ENCODE measurements around the gene KIT.

The KIT gene

DNA sequence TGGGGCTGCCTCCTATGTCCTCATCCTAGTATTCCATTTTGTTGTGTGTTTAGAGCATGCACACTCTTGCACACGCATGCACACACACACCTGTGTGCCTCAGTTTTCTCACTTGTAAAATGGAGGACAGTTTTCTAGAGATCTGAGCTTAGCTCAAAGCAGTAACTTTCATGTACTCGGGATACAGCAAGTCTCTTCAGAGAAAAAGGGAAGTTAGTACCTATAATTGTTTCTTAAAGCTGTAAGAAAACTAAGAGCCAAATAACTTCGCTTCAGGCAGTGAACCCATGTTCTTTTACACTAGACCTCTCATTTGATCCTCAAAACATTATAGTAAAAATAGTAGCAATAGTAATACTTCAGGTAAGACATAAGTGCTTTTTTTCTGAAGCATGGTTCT lies 49.6 kb downstream of the KIT start:
- no peak for DNase-seq

GRCh38 chr4:54708339-54709279 lies 50.9 kb downstream of the KIT start:
- DNase-seq, result no peak

GRCh38 chr4:54709400-54709799 lies 51.6 kb downstream of the KIT start:
- no peak for DNase-seq

- no peak for DNase-seq
Measured at GRCh38 chr4:54712206-54712605, 54.4 kb downstream of the KIT start.

GRCh38 chr4:54714631-54715030 lies 56.9 kb downstream of the KIT start:
- DNase-seq, result no peak

GRCh38 chr4:54716478-54717065 lies 58.8 kb downstream of the KIT start:
- DNase-seq, result no peak

- DNase-seq, result no peak
Measured at GRCh38 chr4:54717694-54718093, 59.9 kb downstream of the KIT start.

DNA sequence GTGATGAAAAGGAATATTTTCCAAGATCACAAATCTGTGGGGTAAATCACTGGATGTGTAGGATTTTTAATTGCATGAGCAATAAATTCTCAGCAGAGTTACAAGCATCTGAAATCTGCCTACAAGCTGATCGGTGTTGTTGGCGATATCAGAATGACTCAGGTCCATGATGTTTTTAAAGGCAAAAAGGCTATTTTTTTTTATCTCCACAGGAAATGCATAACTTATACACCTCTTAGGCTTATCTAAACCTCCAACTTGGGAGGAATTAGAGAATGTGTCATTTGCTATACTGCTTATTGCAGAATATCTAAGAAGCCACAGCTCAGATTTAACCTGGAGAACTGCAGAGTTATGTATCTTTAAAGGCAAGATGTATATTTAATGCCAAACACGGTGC lies 61.6 kb downstream of the KIT start:
- DNase-seq, result no peak

DNA sequence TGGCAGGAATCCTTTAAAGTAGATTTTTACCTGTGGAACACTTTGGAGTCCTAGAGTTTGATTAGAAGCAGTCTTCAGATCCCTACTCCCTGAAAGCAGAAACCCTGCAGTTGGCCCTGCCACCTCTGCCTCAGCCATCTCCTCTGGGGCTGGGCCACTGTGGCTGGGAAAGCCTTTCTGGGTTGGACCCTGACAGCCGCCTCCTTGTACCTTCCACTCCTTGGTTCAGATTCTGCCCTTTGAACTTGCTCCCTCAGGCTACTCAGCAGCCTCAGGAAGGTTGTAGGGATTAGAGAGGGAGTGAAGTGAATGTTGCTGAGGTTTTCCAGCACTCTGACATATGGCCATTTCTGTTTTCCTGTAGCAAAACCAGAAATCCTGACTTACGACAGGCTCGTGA lies 65.5 kb downstream of the KIT start:
- DNase-seq, result no peak

DNA sequence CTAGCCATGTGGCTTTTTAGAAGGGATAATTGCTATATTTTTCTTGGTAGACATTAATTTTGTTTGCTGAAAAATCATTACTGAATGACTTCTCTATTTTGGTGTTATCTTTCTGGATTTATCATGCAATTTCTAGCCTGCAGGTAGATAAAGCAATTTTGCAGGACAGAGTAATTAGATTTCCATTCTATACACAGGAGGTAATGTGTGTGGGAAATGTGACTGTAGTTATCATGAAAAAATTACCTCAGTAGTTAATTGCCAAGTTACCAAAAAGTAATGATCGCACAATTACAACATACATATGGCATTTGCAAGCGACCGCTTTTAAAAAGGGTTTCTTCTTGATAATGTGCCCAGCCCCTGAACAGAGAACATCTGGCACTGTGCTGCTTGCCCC lies 66.1 kb downstream of the KIT start:
- DNase-seq, result no peak

- DNase-seq, result no peak
Measured at GRCh38 chr4:54726907-54727306, 69.2 kb downstream of the KIT start.

DNA sequence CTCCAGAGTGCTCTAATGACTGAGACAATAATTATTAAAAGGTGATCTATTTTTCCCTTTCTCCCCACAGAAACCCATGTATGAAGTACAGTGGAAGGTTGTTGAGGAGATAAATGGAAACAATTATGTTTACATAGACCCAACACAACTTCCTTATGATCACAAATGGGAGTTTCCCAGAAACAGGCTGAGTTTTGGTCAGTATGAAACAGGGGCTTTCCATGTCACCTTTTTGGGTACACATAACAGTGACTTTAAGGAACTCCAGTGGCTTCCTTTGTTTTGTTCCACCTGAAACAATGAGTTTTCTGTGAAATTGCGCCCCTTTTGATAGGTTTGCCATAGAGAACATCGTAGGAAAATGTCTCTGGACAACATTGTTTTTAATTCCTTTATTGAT lies 69.6 kb downstream of the KIT start:
- no peak for DNase-seq

DNA sequence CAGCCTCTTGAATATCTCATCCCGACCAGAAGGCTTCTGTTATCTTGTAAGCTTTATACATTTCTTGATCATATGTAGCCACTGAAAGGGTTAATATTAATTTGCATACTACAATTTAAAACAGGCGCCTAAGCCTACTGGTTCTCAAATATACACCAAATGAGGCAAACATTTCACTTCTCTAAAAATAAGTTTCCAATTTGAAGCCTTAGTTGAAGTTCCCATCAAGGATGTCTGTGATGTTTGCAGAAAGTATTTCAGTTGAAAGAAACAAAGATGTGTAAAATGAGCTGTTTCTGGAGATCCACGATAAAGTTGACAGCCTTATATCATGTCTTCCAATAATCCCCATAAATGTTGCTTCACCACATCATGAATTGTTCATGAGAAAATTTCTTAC lies 70.6 kb downstream of the KIT start:
- DNase-seq, result no peak

GRCh38 chr4:54729256-54729655 lies 71.5 kb downstream of the KIT start:
- DNase-seq, result no peak

DNA sequence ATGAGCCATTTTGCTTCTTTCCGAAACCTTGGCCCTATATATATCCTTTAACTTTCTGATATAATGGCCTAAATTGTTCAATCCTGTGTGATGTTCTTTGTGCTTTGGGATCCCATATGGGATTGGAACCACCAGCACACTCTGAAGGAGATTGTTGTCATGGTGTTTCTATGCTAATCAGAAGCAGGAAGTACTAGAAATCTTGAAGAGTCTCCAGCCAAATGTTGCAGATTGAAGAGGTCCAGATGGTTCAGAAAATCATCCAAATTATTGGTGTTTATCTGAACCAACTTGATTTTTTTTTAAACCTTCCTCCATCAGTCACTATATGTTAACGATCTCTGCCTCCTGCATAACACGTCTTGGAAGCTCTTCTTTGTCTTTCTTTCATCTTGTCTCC lies 72.8 kb downstream of the KIT start:
- DNase-seq, result peak; percentile 3

DNA sequence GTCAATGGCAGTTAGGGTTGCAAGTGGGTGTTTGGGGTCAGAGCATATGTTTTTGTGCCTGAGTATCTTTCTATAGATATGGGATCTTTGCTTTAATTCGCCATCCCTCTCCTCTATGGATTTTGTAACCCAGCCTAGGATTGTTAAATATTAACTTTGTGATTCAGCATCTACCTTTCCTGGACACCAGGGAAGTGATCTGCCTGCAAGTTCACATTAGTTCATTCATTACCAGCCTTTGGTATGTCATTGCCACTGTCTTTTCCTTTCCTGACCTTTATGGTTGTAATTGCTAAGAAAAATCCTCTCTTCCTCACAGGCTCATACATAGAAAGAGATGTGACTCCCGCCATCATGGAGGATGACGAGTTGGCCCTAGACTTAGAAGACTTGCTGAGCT lies 73.8 kb downstream of the KIT start:
- DNase-seq, result no peak

DNA sequence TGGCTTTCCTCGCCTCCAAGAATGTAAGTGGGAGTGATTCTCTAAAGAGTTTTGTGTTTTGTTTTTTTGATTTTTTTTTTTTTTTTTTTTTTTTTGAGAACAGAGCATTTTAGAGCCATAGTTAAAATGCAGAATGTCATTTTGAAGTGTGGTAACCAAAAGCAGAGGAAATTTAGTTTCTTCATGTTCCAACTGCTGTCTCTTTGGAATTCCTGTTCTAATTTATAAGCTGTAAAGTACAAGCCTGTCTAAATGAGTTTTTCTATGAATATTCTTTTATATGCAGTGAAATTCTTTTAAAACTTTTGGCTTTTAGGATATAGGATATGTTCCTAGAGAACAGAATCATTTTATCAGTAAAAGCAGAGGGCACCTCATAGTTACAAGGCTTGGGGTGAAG lies 74.2 kb downstream of the KIT start:
- DNase-seq, result no peak

DNA sequence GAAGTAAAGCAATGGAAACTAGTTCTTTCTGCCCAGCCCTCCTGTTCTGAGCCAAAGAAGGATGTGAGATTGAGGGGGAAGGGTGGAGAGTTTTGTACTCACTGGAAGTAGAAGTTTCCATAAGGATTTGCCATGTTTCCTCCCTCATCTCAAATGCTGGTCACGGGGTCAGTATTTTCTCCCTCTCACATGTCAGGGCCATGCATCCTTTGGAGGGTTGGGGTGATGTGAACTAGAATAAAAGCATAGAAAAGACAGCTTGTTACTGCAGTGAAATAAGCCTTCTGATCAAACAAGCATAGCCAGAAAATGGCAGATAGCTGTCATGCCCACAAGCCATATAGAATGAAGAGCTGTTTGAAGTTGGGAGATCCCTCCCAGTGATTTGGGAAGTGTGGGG lies 79.7 kb downstream of the KIT start:
- no peak for DNase-seq

- DNase-seq, result no peak
Measured at GRCh38 chr4:54741202-54741601, 83.4 kb downstream of the KIT start.

DNA sequence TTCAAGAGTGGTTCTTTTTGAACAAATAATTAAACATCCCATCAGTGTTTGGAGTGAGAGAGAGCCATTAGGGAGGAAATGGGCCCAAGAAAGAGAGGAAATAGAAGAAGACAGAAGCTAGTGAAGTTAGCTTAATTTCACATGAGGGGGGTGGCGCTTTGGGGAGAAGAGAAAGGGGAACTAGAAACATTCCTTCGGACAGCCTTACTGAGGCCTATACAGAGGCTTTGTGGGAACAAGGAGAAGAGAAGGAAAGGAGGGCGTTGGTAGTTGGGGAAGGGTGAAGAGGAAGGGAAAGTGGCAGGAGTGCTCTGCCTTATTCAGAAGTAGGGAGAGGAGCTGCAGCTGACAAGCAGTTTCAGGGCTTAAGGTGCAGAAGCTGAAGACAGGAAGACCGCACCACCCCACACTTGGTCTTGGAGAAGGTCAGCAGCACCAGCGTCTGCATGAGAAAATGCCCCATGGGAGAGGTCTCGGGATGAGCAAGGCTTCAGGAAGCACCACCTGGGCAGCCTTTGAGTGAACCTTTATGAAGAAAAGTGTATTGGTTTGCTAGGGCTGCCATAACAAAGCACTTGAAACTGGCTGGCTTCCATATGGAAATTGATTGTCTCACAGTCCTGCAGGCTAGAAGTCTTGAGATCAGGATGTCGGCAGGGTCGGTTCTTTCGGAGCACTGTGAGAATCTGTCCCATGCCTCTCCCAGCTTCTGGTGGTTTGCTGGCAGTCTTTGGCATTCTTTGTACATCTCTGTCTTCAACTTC lies 85.1 kb downstream of the KIT start:
- no peak for DNase-seq

GRCh38 chr4:54743562-54743961 lies 85.8 kb downstream of the KIT start:
- DNase-seq, result no peak

- DNase-seq, result no peak
Measured at GRCh38 chr4:54744487-54744886, 86.7 kb downstream of the KIT start.

GRCh38 chr4:54745031-54745770 lies 87.4 kb downstream of the KIT start:
- no peak for DNase-seq
